Kidney (tissue), 14 donors: Measurements from ENCODE around the gene NELFE. TPM values are rescaled to one million over a fixed set of nuclear protein-coding genes. Genes with fewer than 3 reads are reported as not detected.

Experiments used
- DNase-seq, 5 donors: peaks; one replicate each; pipeline ENCODE4 v3.0.0-alpha.2; 2013 to 2020
- FAIRE-seq: peaks from 2 replicates; lab custom pipeline; 2012; peaks lifted over from hg19 to GRCh38; lab: Jason Lieb, UNC
- H3K27ac ChIP-seq, 2 donors: one replicate each; pipeline ENCODE4 v1.7.0; 2013; ENCODE audit warnings: low read depth in 2 of 2, low read length in 2 of 2, inconsistent platforms in 1 of 2
- H3K27me3 ChIP-seq: one replicate; pipeline ENCODE4 v1.7.1; 2013; ENCODE audit warnings: low read length, inconsistent platforms; ENCODE audit not compliant: control insufficient read depth, insufficient read depth
- H3K36me3 ChIP-seq, 3 donors: one replicate each; pipeline versions ENCODE4 v1.7.0 to v1.7.1; 2013; ENCODE audit warnings: low read length in 3 of 3, control low read depth in 1 of 3, inconsistent platforms in 1 of 3; ENCODE audit not compliant: insufficient read depth in 3 of 3, control insufficient read depth in 2 of 3
- H3K4me1 ChIP-seq, 3 donors: one replicate each; pipeline versions ENCODE4 v1.7.0 to v1.7.1; 2013; ENCODE audit warnings: low read length in 3 of 3, inconsistent platforms in 1 of 3, low read depth in 1 of 3; ENCODE audit not compliant: control insufficient read depth in 2 of 3, insufficient read depth in 2 of 3
- H3K4me3 ChIP-seq, 3 donors: one replicate each; pipeline versions ENCODE4 v1.7.0 to v1.8.1; 2013; ENCODE audit warnings: low read length in 3 of 3, control low read depth in 1 of 3, inconsistent platforms in 1 of 3
- H3K9ac ChIP-seq, 3 donors: one replicate each; pipeline versions ENCODE4 v1.7.0 to v1.7.1; 2013; ENCODE audit warnings: low read length in 3 of 3, control low read depth in 1 of 3, inconsistent platforms in 1 of 3
- H3K9me3 ChIP-seq, 3 donors: one replicate each; pipeline versions ENCODE4 v1.7.0 to v1.7.1; 2013; ENCODE audit warnings: low read length in 3 of 3, control low read depth in 1 of 3, inconsistent platforms in 1 of 3; ENCODE audit not compliant: control insufficient read depth in 2 of 3, insufficient read depth in 1 of 3
- CTCF ChIP-seq: IDR thresholded peaks from 3 replicates; pipeline ENCODE4 v1.5.1; 2012; ENCODE audit warnings: mild to moderate bottlenecking, moderate library complexity, borderline replicate concordance; ENCODE audit not compliant: insufficient read depth; ENCODE audit errors: extremely low read depth
- intact Hi-C: fragments of 100-400 bp; cut with DNase I; formaldehyde crosslinking; loops from one replicate; pipeline ENCODE4 v1.11.1; 2022
- polyA plus RNA-seq: library from polyadenylated mRNA; stranded (reverse); fragments of 350-450 nt; fragmentation: Illumina TruSeq; extraction: RNeasy Lipid Tissue Mini Kit (QIAGEN cat#74804); gene quantifications from one replicate; pipeline ENCODE4 v1.2.3, GENCODE V29; 2014; ENCODE audit warnings: low read depth, low replicate concordance; ENCODE audit not compliant: insufficient read depth
- total RNA-seq: library from RNA; stranded (reverse); fragmentation: NEBNext Ultra II Directional; extraction: Animal tissue kit (Norgen Biotek cat#: 25700); gene quantifications from one replicate; pipeline ENCODE4 v1.2.1, GENCODE V29; 2021
- donor health status: control.
- donor health status: control.
- donor health status: control.
- donor health status: control.
- donor health status: control.
- donor health status: DM: yes; HTN: yes; CAD: no.
- donor health status: Normal renal cell carcinoma (clear cell type).

Gene NELFE
- total and polyA plus RNA-seq, 2 donors from 2014 or later: 62.0 to 83.0 TPM

DNA sequence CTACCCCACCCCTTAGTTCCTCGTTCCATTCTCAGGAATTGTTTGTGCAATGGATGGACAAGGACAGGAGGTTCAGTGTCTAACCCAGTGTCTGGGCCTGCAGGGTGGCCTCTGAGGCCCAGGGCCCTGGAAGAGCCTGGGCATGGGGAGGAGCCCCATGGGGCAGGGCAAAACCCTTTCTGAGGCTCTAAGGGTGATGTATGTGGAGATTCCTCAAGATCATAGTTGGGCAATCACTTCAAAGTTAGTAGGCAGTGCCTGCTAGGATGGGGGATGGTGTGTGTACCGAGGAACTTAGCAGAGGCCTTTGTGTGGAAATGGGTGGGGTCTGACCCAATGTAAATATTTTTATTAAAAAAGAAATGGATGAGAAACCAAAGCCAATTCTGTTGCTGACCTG lies 38.0 kb downstream of the NELFE start:
- H3K36me3 ChIP-seq: no peaks in the 10 kb centered on the region
- DNase-seq (no peak), FAIRE-seq (no peak)
- no peak overlapping the region for H3K4me3 ChIP-seq
- H3K27ac ChIP-seq: no peak overlapping the region
- H3K27me3 ChIP-seq: no peaks in the 10 kb centered on the region
- intact Hi-C loops: no loop called here
- H3K9ac ChIP-seq: no peak overlapping the region
- TF ChIP-seq CTCF: no peak
- no peaks in the 10 kb centered on the region for H3K4me1 ChIP-seq
- no peaks in the 10 kb centered on the region for H3K9me3 ChIP-seq

DNA sequence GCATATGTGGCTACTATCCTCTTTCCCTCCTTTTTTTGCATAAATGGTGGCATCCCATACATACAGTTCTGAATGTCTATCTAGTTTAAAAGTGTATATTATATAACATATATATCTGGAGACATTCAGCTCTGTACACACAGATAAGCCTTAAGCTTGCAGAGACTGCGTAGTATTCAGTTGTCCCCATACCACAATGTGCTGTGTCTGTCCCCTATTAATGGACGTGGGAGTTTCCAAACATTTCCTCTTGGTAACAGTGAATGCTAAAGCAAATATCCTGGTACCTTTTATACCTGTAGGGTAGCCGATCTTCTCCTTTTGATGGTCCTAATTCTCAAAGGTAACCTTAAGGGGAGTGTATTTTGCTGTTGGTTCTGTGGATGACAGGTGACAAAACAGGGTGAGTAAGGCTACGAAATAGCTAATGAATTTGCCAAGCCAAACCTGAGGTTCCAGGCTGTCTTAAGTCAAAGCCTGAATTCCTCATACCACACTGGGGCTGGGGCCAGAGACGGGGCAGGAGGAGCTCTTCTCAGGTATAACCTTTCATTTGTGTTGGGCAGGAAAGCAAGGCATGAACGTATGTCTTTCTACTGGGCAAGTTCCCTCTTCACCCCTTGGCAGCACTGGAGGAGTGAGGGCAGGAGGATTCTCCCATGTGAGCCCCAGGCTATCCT lies 39.0 kb downstream of the NELFE start:
- TF ChIP-seq CTCF: no peak
- no peak for DNase-seq
- H3K9ac ChIP-seq: no peak overlapping the region

DNA sequence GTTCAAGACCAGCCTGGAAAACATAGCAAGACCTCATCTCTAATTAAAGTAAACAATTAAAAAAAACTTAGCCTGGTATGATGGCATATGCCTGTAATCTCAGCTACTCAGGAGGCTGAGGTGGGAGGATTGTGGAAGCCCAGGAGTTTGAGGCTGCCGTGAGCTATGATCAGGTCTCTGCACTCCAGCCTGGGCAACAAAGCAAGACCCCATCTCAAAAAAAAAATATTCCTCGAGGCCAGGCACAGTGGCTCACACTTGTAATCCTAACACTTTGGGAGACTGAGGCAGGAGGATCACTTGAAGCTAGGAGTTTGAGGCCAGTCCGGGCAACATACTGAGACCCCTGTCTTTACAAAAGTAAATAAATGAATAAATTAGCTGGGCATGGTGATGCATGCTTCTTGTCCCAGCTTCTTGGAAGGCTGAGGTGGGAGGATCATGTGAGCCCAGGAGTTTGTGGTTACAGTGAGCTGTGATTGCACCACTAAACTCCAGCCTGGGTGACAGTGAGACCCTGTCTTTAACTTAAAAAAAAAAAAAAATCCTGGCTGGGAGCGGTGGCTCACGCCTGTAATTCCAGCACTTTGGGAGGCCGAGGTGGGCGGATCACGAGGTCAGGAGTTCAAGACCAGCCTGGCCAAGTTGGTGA lies 40.6 kb downstream of the NELFE start:
- Histone ChIP-seq H3K4me3 (no peak overlapping the region), H3K9me3 (no peaks in the 10 kb centered on the region), H3K4me1 (no peaks in the 10 kb centered on the region), H3K9ac (no peak overlapping the region), H3K27ac (no peak overlapping the region), H3K27me3 (no peaks in the 10 kb centered on the region), H3K36me3 (no peaks in the 10 kb centered on the region)
- intact Hi-C loops: no loop called here
- DNase-seq (no peak), FAIRE-seq (no peak)
- no peak for TF ChIP-seq CTCF

More for the DNA sequence above, 39.0 kb downstream of the NELFE start:
- no peaks in the 10 kb centered on the region for H3K36me3 ChIP-seq
- intact Hi-C loops: no loop called here
- no peaks in the 10 kb centered on the region for H3K4me1 ChIP-seq
- H3K27ac ChIP-seq: no peak overlapping the region
- no peaks in the 10 kb centered on the region for H3K27me3 ChIP-seq
- no peak overlapping the region for H3K4me3 ChIP-seq
- FAIRE-seq: no peak
- no peaks in the 10 kb centered on the region for H3K9me3 ChIP-seq
